GM18499 (cell line): ENCODE data around the gene SNTG2.
"Not testable (repeated sequence)": the region's sequence is repeated elsewhere in the genome, so short reads cannot be mapped to it uniquely, and the experiment has no call there.

Experiments
- ATAC-seq: cut with Tn5 transposase; IDR thresholded peaks from one replicate; pipeline ENCODE4 v1.9.1; 2021; ENCODE audit warnings: moderate number of reproducible peaks; ENCODE audit not compliant: insufficient read depth, unreplicated experiment

Gene SNTG2

GRCh38 chr2:1132328-1132969 is 181.8 kb downstream of the SNTG2 start:
- ATAC-seq, result no peak

GRCh38 chr2:1133896-1134295 is 183.2 kb downstream of the SNTG2 start:
- not testable (repeated sequence) for ATAC-seq

GRCh38 chr2:1134629-1135028 is 184.0 kb downstream of the SNTG2 start:
- ATAC-seq, result no peak

- ATAC-seq, result no peak
Measured at GRCh38 chr2:1136067-1136466, 185.4 kb downstream of the SNTG2 start.

GRCh38 chr2:1136846-1137245 is 186.2 kb downstream of the SNTG2 start:
- no peak for ATAC-seq

- no peak for ATAC-seq
Measured at GRCh38 chr2:1137264-1137663, 186.6 kb downstream of the SNTG2 start.

- no peak for ATAC-seq
Measured at GRCh38 chr2:1137913-1138391, 187.3 kb downstream of the SNTG2 start.

- ATAC-seq, result no peak
Measured at GRCh38 chr2:1140389-1141003, 189.8 kb downstream of the SNTG2 start.

GRCh38 chr2:1141079-1141478 is 190.4 kb downstream of the SNTG2 start:
- no peak for ATAC-seq

GRCh38 chr2:1143129-1143528 is 192.5 kb downstream of the SNTG2 start:
- no peak for ATAC-seq

GRCh38 chr2:1147873-1148612 is 197.4 kb downstream of the SNTG2 start:
- ATAC-seq, result no peak

- no peak for ATAC-seq
Measured at GRCh38 chr2:1150724-1151511, 200.3 kb downstream of the SNTG2 start.

- ATAC-seq, result no peak
Measured at GRCh38 chr2:1152375-1152774, 201.7 kb downstream of the SNTG2 start.

- no peak for ATAC-seq
Measured at GRCh38 chr2:1153920-1154319, 203.3 kb downstream of the SNTG2 start.

- ATAC-seq, result no peak
Measured at GRCh38 chr2:1154710-1155594, 204.3 kb downstream of the SNTG2 start.

GRCh38 chr2:1156059-1156458 is 205.4 kb downstream of the SNTG2 start:
- no peak for ATAC-seq

GRCh38 chr2:1156531-1156930 is 205.9 kb downstream of the SNTG2 start:
- no peak for ATAC-seq

GRCh38 chr2:1157107-1157506 is 206.5 kb downstream of the SNTG2 start:
- no peak for ATAC-seq

- no peak for ATAC-seq
Measured at GRCh38 chr2:1159013-1159412, 208.4 kb downstream of the SNTG2 start.

GRCh38 chr2:1162246-1162645 is 211.6 kb downstream of the SNTG2 start:
- no peak for ATAC-seq
